ENCODE data around the gene GPR87. TPM values are rescaled to one million over a fixed set of nuclear protein-coding genes. Genes with fewer than 3 reads are reported as not detected.

The GPR87 gene
- total RNA-seq, 1 experiment from 2014 or later, result 51.8 TPM

GRCh38 chr3:151262871-151263525 lies 53.6 kb downstream of the GPR87 start:
- intact Hi-C loops (cut with micrococcal nuclease), result no loop called here
- Mint-ChIP-seq H3K27ac (ENCODE audit: low read depth, unreplicated experiment) (no peak overlapping the region), H3K9me3 (ENCODE audit: unreplicated experiment) (no peaks in the 10 kb centered on the region), H3K36me3 (ENCODE audit: insufficient read depth, unreplicated experiment) (no peaks in the 10 kb centered on the region), H3K4me3 (ENCODE audit: unreplicated experiment) (no peak overlapping the region), H3K27me3 (ENCODE audit: insufficient read depth, unreplicated experiment) (no peaks in the 10 kb centered on the region), H3K4me1 (ENCODE audit: insufficient read depth, unreplicated experiment) (no peaks in the 10 kb centered on the region)
- no TSS peak for BruUV-seq (replicated peaks)
- no peak for TF ChIP-seq CTCF (IDR thresholded peaks at IDR 0.05; ENCODE audit: unreplicated experiment)
- ChIA-PET CTCF (interaction anchor here (0.6 to 2.0 kb wide), 3 partner anchors 19 to 95 kb away, joined by 3 to 13 read pairs (median 5); no protein-coding TSS in a partner anchor), POLR2A (interaction anchor here (0.6 kb wide), 1 partner anchor 181 kb away, joined by 3 read pairs; no protein-coding TSS in a partner anchor)
- DNase-seq (ENCODE audit: unreplicated experiment), result no peak

GRCh38 chr3:151259664-151260063 lies 57.0 kb downstream of the GPR87 start:
- Mint-ChIP-seq H3K4me1 (ENCODE audit: insufficient read depth, unreplicated experiment) (no peaks in the 10 kb centered on the region), H3K36me3 (ENCODE audit: insufficient read depth, unreplicated experiment) (no peaks in the 10 kb centered on the region), H3K27ac (ENCODE audit: low read depth, unreplicated experiment) (no peak overlapping the region), H3K27me3 (ENCODE audit: insufficient read depth, unreplicated experiment) (no peaks in the 10 kb centered on the region), H3K9me3 (ENCODE audit: unreplicated experiment) (no peaks in the 10 kb centered on the region), H3K4me3 (ENCODE audit: unreplicated experiment) (no peak overlapping the region)
- ChIA-PET POLR2A (interaction anchor here (0.7 kb wide), 1 partner anchor 8 kb away, joined by 3 read pairs; no protein-coding TSS in a partner anchor), CTCF (interaction anchor here (1.4 to 1.8 kb wide), 2 partner anchors 23 to 32 kb away, joined by 3 to 5 read pairs; no protein-coding TSS in a partner anchor)
- BruUV-seq (replicated peaks), result no TSS peak
- intact Hi-C loops (cut with micrococcal nuclease), result no loop called here
- TF ChIP-seq CTCF (IDR thresholded peaks at IDR 0.05; ENCODE audit: unreplicated experiment), result no peak
- DNase-seq (ENCODE audit: unreplicated experiment), result no peak

- intact Hi-C loops (cut with micrococcal nuclease), result no loop called here
- BruUV-seq (replicated peaks), result no TSS peak
- Mint-ChIP-seq H3K36me3 (ENCODE audit: insufficient read depth, unreplicated experiment) (no peaks in the 10 kb centered on the region), H3K4me1 (ENCODE audit: insufficient read depth, unreplicated experiment) (no peaks in the 10 kb centered on the region), H3K27ac (ENCODE audit: low read depth, unreplicated experiment) (no peak overlapping the region), H3K4me3 (ENCODE audit: unreplicated experiment) (no peak overlapping the region), H3K27me3 (ENCODE audit: insufficient read depth, unreplicated experiment) (no peaks in the 10 kb centered on the region), H3K9me3 (ENCODE audit: unreplicated experiment) (no peaks in the 10 kb centered on the region)
- DNase-seq (ENCODE audit: unreplicated experiment), result no peak
- TF ChIP-seq CTCF (IDR thresholded peaks at IDR 0.05; ENCODE audit: unreplicated experiment), result no peak
- POLR2A ChIA-PET, result no interaction called here
- CTCF ChIA-PET, result interaction anchor here (0.6 to 1.8 kb wide), 6 partner anchors 21 to 94 kb away, joined by 3 to 9 read pairs (median 4); no protein-coding TSS in a partner anchor
Measured at GRCh38 chr3:151256749-151257148, 59.9 kb downstream of the GPR87 start.

- no peak for TF ChIP-seq CTCF (IDR thresholded peaks at IDR 0.05; ENCODE audit: unreplicated experiment)
- intact Hi-C loops (cut with micrococcal nuclease), result no loop called here
- BruUV-seq (replicated peaks), result no TSS peak
- H3K9me3 Mint-ChIP-seq (ENCODE audit: unreplicated experiment), result no peaks in the 10 kb centered on the region
- CTCF ChIA-PET, result interaction anchor here (0.6 to 1.2 kb wide), 2 partner anchors 21 to 24 kb away, joined by 4 to 5 read pairs; no protein-coding TSS in a partner anchor
- POLR2A ChIA-PET, result no interaction called here
- no peak overlapping the region for H3K4me3 Mint-ChIP-seq (ENCODE audit: unreplicated experiment)
- H3K36me3 Mint-ChIP-seq (ENCODE audit: insufficient read depth, unreplicated experiment), result no peaks in the 10 kb centered on the region
- H3K27me3 Mint-ChIP-seq (ENCODE audit: insufficient read depth, unreplicated experiment), result no peaks in the 10 kb centered on the region
- no peak for DNase-seq (ENCODE audit: unreplicated experiment)
- no peak overlapping the region for H3K27ac Mint-ChIP-seq (ENCODE audit: low read depth, unreplicated experiment)
- H3K4me1 Mint-ChIP-seq (ENCODE audit: insufficient read depth, unreplicated experiment), result no peaks in the 10 kb centered on the region
Measured at GRCh38 chr3:151248772-151249337, 67.8 kb downstream of the GPR87 start.

Other genes with a start within 250 kb of the GPR87 start
- gene MED12L, start 231.2 kb downstream of the GPR87 start, total RNA-seq (2022), result 0.47 and 1.3 TPM in 2 replicates
- not detected in 2 replicates for gene GPR171, start 113.6 kb downstream of the GPR87 start, total RNA-seq (2022)
- gene P2RY14, start 38.3 kb downstream of the GPR87 start, total RNA-seq (2022), result not detected in 2 replicates
- gene P2RY13, start 12.7 kb upstream of the GPR87 start, total RNA-seq (2022), result not detected in 2 replicates
- not detected in 2 replicates for gene P2RY12, start 67.9 kb upstream of the GPR87 start, total RNA-seq (2022)
- not detected in 2 replicates for gene IGSF10, start 144.2 kb upstream of the GPR87 start, total RNA-seq (2022)